Motor neuron (in vitro differentiated cells): ENCODE results near the gene CHID1. TPM values are rescaled to one million over a fixed set of nuclear protein-coding genes. Genes with fewer than 3 reads are reported as not detected.

Experiments used
- ATAC-seq, 8 experiments: fragments of 200-7000 bp; cut with Tn5 transposase; replicated peaks in 6 of 8; 2 replicates each; pipeline ENCODE4 v1.8.0; 2021; ENCODE audit warnings: mild to moderate bottlenecking in 8 of 8, moderate library complexity in 8 of 8
- H3K27ac ChIP-seq, 2 donors: fragments of 250-450 bp; sonication (Bioruptor Pico); 2 replicates each; pipeline ENCODE4 v1.9.0; 2021; ENCODE audit warnings: antibody characterized with exemption in 2 of 2, mild to moderate bottlenecking in 2 of 2, moderate library complexity in 1 of 2
- H3K4me1 ChIP-seq, 2 donors: fragments of 250-450 bp; sonication (Bioruptor Pico); replicated peaks in 1 of 2; 2 replicates each; pipeline ENCODE4 v1.6.1; 2021; ENCODE audit warnings: antibody characterized with exemption in 2 of 2, mild to moderate bottlenecking in 2 of 2, moderate library complexity in 1 of 2
- H3K4me3 ChIP-seq, 5 donors: fragments of 250-450 bp; sonication (Bioruptor Pico); 2 replicates each; pipeline ENCODE4 v1.9.0; 2021; ENCODE audit warnings: antibody characterized with exemption in 5 of 5, mild to moderate bottlenecking in 5 of 5, moderate library complexity in 4 of 5
- WGBS, 10 experiments: fragments of 450-650 bp; shearing (Covaris generic); methylation state at CpG; one replicate each; pipeline ENCODE4 v1.0.0; 2022; 5-methylcytosine and 5-hydroxymethylcytosine counted together
- in situ Hi-C, 9 experiments: fragments of 400-800 bp; cut with MboI; loops; one replicate each; pipeline ENCODE4 v1.15.0; 2021; ENCODE audit warnings: low sequenced_read_pairs in 9 of 9, low pct_unique_long_range_greater_than_20kb in 2 of 9; ENCODE audit not compliant: unreplicated experiment in 9 of 9
- total RNA-seq, 8 experiments: library from RNA; unstranded; fragments of 300-600 nt; gene quantifications; 2 replicates each; pipeline versions ENCODE4 v1.2.3 to v1.2.4, GENCODE V29; 2022

Gene CHID1
- total RNA-seq, 8 experiments from 2014 or later, result 48.5 to 96.3 (median 66.8) TPM

- WGBS, 10 experiments, result no CpG with 5 or more reads among the region's 66 CpGs
- Histone ChIP-seq H3K4me1 (peaks cover 57% of the 10 kb centered on the region in 2 donors), H3K27ac (peak overlapping the region; percentile 71 to 76), H3K4me3 (peak overlapping the region; percentile 12 to 38 (median 32))
- peak in 6 of 8 experiments; percentile 0 to 18 (median 9) for ATAC-seq
- in situ Hi-C loops, result no loop called here
Observed at GRCh38 chr11:827146-827896, 83.3 kb downstream of the CHID1 start.

GRCh38 chr11:826836-827145 is 83.8 kb downstream of the CHID1 start:
- WGBS, 10 experiments, result 7 to 11% methylated on average over 3 to 6 of the region's 22 CpGs; no CpG with 5 or more reads in 8 of the 10 experiments

DNA sequence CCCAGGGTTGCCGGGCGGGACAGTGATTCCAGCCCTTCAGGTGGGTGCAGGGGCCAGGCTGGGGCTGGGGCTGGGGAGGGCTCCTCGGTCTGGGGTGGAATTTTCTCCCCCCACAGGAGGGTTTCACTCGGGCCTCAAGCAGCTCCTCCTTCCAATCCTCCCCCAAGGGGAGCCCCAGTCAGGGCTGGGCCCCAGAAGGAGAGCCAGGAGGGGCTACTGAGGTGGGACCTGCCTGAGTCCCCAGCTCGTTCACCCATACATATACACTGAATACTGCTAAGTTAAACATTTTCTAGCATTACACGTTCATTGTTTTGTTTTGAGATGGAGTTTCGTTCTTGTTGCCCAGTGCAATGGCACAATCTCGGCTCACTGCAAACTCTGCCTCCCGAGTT is 84.4 kb downstream of the CHID1 start:
- peaks cover 46% of the 10 kb centered on the region in 2 donors for H3K4me1 ChIP-seq
- no peak for ATAC-seq
- no peak overlapping the region for H3K4me3 ChIP-seq
- no peak overlapping the region for H3K27ac ChIP-seq
- in situ Hi-C loops, result no loop called here
- WGBS, 10 experiments, result 20 to 100% (median 74%) methylated on average over 1 to 6 of the region's 9 CpGs; no CpG with 5 or more reads in 4 of the 10 experiments

More at GRCh38 chr11:826836-827145, 83.8 kb downstream of the CHID1 start:
- in situ Hi-C loops, result no loop called here
- peak in 2 of 8 experiments; percentile 0 to 4 for ATAC-seq
- Histone ChIP-seq H3K4me1 (peaks cover 52% of the 10 kb centered on the region in 2 donors), H3K27ac (peak overlapping the region; percentile 71 to 76), H3K4me3 (peak overlapping the region; percentile 12 to 38 (median 32))

GRCh38 chr11:825366-826226 is 85.0 kb downstream of the CHID1 start:
- 80 to 100% (median 86%) methylated on average over 1 to 3 of the region's 12 CpGs; no CpG with 5 or more reads in 6 of the 10 experiments for WGBS, 10 experiments
- in situ Hi-C loops, result no loop called here
- H3K27ac ChIP-seq, result no peak overlapping the region
- H3K4me3 ChIP-seq, result no peak overlapping the region
- peaks cover 46% of the 10 kb centered on the region in 2 donors for H3K4me1 ChIP-seq
- ATAC-seq, result no peak

DNA sequence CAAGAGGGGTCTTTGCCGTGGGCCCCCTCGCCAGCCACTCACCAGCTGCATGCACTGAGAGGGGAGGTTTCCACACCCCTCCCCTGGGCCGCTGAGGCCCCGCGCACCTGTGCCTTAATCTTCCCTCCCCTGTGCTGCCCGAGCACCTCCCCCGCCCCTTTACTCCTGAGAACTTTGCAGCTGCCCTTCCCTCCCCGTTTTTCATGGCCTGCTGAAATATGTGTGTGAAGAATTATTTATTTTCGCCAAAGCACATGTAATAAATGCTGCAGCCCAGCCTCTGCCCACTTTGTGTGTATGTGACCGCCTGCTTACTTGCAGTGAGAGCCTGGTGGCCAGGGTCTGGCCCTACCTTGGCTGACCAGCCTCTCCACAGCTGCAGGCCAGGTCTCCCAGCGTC is 85.7 kb downstream of the CHID1 start:
- Histone ChIP-seq H3K4me3 (no peak overlapping the region), H3K27ac (no peak overlapping the region), H3K4me1 (peaks cover 45 to 47% of the 10 kb centered on the region in 2 donors)
- WGBS, 10 experiments, result 50 to 100% (median 80%) methylated on average over 1 to 3 of the region's 11 CpGs; no CpG with 5 or more reads in 5 of the 10 experiments
- in situ Hi-C loops, result no loop called here
- no peak for ATAC-seq

- Histone ChIP-seq H3K4me3 (no peak overlapping the region), H3K4me1 (peaks cover 40 to 41% of the 10 kb centered on the region in 2 donors), H3K27ac (no peak overlapping the region)
- in situ Hi-C loops, result no loop called here
- 90% methylated on average over 2 to 7 of the region's 59 CpGs; no CpG with 5 or more reads in 8 of the 10 experiments for WGBS, 10 experiments
- ATAC-seq, result no peak
Observed at GRCh38 chr11:824292-824880, 86.2 kb downstream of the CHID1 start.

DNA sequence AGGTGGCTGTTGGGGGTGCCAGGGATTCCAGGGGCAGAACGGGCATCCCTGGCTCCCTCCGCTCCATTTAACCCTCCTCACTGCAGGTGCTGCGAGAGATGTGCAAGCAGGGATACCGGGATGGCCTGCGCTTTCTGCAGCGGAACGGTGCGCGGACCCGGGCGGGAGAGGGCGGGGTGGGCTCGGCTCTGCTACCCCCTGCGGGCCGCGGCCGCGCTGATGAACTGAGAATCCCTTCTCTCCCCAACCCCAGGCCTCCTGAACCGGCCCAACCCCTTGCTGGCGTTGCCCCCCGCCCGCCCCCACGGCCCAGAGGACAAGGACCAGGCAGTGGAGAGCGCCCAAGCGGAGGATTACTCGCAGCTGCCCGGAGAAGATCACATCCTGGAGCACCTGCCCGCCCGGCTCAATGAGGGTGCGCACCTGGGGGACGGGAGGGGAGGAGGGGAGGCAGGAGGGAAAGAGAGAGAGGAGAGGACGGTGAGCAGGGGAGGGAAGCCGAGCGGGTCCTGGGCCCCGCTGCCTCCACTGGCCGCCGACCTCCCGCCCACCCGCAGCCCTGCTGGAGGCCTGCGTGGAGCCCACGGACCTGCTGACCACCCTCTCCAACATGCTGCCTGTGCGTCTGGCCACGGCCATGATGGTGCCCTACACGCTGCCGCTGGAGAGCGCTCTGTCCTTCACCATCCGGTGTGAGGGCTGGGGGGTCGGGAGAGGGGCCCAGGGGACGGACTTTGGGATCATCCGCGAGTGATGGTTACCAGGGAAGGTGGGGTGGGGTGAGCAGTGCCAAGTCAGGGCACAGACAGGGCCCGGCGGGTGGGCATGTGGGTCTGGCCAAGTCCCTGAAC is 86.9 kb downstream of the CHID1 start:
- Histone ChIP-seq H3K27ac (no peak overlapping the region), H3K4me1 (peaks cover 37 to 39% of the 10 kb centered on the region in 2 donors), H3K4me3 (no peak overlapping the region)
- no peak for ATAC-seq
- in situ Hi-C loops, result no loop called here
- no CpG with 5 or more reads among the region's 53 CpGs for WGBS, 10 experiments

DNA sequence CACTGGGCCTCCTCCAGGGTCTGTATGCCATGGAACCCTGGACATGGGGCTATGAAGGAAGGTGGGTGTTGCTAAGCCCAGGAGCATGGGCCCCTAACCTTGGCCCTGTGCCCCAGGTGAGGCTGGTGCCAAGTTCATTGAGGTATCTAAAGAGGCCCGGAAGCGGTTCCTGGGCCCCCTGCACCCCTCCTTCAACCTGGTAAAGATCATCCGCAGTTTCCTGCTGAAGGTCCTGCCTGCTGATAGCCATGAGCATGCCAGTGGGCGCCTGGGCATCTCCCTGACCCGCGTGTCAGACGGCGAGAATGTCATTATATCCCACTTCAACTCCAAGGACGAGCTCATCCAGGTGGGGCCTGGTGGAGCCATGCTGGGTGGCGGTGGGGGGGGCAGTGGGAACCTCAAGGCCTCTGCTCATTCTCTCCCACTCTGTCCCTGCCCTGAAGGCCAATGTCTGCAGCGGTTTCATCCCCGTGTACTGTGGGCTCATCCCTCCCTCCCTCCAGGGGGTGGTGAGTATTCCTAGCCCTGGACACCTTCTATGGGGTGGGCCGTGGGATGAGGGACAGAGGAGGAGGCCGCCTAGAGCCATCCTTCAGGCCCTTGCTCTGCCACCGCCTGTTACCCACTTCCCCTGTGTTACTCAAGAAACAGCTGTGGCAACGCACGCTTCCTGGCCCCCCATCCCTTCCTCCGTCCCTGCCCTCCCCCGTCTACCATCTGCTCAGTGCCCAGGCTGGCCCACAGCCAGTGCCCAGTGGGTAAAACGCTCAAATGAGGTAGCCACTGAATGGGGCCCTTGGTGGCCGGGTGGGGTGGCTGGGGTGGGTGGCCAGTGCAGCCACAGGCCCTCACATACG is 88.9 kb downstream of the CHID1 start:
- ATAC-seq, result no peak
- WGBS, 10 experiments, result 83 to 100% (median 92%) methylated on average over 1 to 7 of the region's 22 CpGs; no CpG with 5 or more reads in 6 of the 10 experiments
- in situ Hi-C loops, result no loop called here
- Histone ChIP-seq H3K27ac (no peak overlapping the region), H3K4me1 (peaks cover 20 to 23% of the 10 kb centered on the region in 2 donors), H3K4me3 (no peak overlapping the region)

- in situ Hi-C loops, result no loop called here
- Histone ChIP-seq H3K4me1 (peaks cover 17 to 18% of the 10 kb centered on the region in 2 donors), H3K27ac (no peak overlapping the region), H3K4me3 (peak overlapping the region; percentile 48 to 91 (median 88))
- WGBS, 10 experiments, result 28 to 100% (median 90%) methylated on average over 1 to 4 of the region's 11 CpGs; no CpG with 5 or more reads in 5 of the 10 experiments
- ATAC-seq, result peak in 1 of 8 experiments; percentile 1
Observed at GRCh38 chr11:820655-821511, 89.7 kb downstream of the CHID1 start.

DNA sequence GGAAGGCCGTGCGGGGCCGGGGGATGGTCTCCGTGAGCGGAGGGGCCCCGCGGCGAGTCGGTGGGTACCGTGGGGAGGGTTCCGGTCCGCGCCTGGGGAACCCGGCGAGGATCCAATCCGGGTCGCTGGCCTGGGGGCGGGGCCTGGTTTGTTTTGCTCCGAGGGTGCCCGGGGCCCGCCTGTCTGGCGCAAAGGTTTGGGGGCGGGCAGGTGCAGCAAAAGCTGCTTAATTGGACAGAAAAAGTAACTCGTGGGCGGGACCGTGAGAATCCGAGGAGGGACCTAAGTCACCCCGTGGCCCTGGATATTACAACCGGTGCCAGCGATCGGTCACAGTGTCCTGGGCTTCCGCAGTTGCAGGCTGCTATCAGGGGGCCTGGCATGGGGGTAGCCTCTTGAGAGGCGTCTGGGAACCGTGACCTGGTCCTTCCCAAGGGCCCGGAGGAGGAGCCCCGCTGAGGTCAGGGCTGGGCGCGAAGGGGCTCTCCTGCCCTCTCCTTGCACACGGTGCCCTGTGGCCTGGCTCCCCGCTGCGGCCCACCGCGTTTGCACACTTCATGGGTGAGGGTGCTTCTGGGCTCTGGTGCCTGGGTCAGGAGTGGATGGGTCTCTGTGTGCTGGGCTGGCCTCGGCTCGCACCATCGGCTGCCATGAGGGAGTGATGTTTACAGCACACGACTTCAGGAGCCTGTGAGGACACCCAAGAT is 90.5 kb downstream of the CHID1 start:
- Histone ChIP-seq H3K4me1 (peaks cover 17 to 18% of the 10 kb centered on the region in 2 donors), H3K27ac (peak overlapping the region; percentile 76 to 82), H3K4me3 (peak overlapping the region; percentile 48 to 91 (median 88))
- in situ Hi-C loops, result no loop called here
- ATAC-seq, result peak; percentile 31 to 56 (median 46)
- WGBS, 10 experiments, result 0 to 10% (median 1%) methylated on average over 2 to 14 of the region's 47 CpGs; no CpG with 5 or more reads in 4 of the 10 experiments
